Dendritic cell treated with granulocyte-macrophage colony-stimulating factor and Interleukin-4, amounts not matched to agents 40 ng/mL and 50 ng/mL, for 4 days (primary cell): ENCODE data around the gene ANKRD52.

Experiments used
- H3K27ac Mint-ChIP-seq: one replicate; pipeline ENCODE4 v1.8.0; 2022; ENCODE audit warnings: mild to moderate bottlenecking, mixed read lengths
- H3K27me3 Mint-ChIP-seq: one replicate; pipeline ENCODE4 v1.8.0; 2022; ENCODE audit warnings: mild to moderate bottlenecking, mixed read lengths
- H3K36me3 Mint-ChIP-seq: one replicate; pipeline ENCODE4 v1.8.0; 2022; ENCODE audit warnings: low read depth, mixed read lengths
- H3K4me1 Mint-ChIP-seq: one replicate; pipeline ENCODE4 v1.8.0; 2022; ENCODE audit warnings: low read depth, mixed read lengths
- H3K4me3 Mint-ChIP-seq: one replicate; pipeline ENCODE4 v1.8.0; 2022; ENCODE audit warnings: mild to moderate bottlenecking, moderate library complexity, mixed read lengths
- H3K9me3 Mint-ChIP-seq: one replicate; pipeline ENCODE4 v1.8.0; 2022; ENCODE audit warnings: mixed read lengths
- intact Hi-C: fragments of 100-400 bp; cut with micrococcal nuclease; formaldehyde crosslinking; loops from one replicate; pipeline ENCODE4 v1.15.0; 2022

ANKRD52 gene

DNA sequence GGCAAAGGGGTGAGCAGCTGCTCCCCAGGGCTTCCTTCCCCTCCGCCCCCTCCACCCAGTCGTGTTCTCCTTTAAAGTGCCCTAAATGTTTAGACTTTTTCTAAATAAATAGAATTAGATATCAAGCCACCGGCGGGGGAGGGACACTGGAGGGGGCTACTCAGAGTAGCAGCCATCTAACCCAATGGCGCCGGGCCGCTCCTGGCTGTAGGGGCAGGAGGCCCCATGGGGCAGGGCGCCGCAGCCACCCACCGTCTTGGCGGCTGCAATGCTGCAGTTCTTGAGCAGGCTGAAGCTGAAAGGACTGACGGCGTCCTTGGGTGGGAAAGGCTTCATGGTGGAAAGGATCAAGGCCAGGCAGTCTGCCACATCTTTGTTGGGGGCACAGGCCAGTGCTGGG is 15.2 kb downstream of the ANKRD52 start:
- Mint-ChIP-seq H3K4me1 (no peaks in the 10 kb centered on the region), H3K36me3 (peaks cover 100% of the 10 kb centered on the region), H3K4me3 (no peak overlapping the region), H3K9me3 (no peaks in the 10 kb centered on the region), H3K27me3 (no peaks in the 10 kb centered on the region), H3K27ac (no peak overlapping the region)
- intact Hi-C loops: no loop called here

DNA sequence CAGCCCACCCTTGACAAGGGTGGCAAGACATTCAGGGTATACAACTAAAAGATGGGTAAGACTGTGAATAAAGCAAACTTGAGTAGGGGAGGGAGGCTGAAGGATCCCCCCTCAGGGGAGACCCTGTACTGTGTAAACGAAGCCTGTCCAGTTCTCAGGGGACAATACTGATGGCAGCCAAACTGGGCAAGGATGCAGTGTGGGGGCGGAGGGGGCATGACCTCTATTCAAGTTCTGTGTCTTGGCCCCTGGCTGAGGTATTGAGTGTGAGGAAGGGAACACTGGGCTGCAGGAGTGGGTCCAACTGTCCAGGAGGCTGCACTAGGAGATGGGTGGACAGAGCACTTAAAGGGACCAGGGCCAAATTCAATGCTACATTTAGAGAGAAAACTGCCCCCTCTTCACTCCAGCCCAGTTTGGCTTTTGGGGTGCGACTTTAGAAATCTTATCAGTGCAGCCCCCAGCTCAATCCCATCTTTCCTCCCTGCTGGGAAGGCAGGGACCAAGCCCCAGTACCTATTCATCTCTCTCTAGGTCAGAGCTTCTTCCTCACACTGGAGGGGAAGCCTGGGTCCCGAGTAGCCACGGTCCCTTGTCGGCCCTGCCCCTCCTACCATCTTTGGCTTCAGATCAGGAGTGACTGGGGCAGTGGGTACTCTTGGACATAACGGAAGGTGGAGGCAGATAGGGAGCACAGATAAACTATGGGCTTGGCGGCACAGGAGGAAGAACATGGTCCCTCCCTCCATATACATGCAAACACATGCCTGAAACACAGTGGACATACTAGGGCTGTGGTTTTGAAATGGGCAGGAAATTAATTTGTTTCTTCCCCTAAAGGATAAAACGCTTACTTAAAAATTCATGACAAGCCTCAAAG is 16.5 kb downstream of the ANKRD52 start:
- H3K4me3 Mint-ChIP-seq: no peak overlapping the region
- intact Hi-C loops: no loop called here
- no peaks in the 10 kb centered on the region for H3K4me1 Mint-ChIP-seq
- no peaks in the 10 kb centered on the region for H3K9me3 Mint-ChIP-seq
- H3K27ac Mint-ChIP-seq: no peak overlapping the region
- H3K27me3 Mint-ChIP-seq: no peaks in the 10 kb centered on the region
- H3K36me3 Mint-ChIP-seq: peaks cover 100% of the 10 kb centered on the region

DNA sequence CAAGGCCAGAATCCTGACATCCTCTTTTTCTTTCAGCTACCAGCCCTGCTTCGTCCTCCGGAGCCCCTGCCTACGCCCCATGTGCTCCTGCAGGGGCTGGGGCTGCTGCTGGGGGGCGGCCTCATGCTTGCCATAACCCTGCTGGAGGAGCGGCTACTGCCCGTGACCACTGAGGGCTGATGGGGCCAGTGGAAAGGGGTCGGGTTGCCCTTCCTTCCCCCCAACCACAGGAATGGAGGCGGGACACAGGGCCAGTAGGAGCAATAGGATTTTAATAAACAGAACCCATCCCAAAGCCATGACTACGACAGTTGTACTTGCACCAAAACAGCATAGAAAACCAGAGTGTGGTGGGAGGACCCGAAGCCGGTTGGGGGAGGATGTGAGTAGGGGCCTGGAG is 20.6 kb downstream of the ANKRD52 start:
- Mint-ChIP-seq H3K36me3 (peaks cover 68% of the 10 kb centered on the region), H3K9me3 (no peaks in the 10 kb centered on the region), H3K27ac (no peak overlapping the region), H3K4me3 (no peak overlapping the region), H3K4me1 (no peaks in the 10 kb centered on the region), H3K27me3 (peaks cover 3% of the 10 kb centered on the region)
- intact Hi-C loops: no loop called here

DNA sequence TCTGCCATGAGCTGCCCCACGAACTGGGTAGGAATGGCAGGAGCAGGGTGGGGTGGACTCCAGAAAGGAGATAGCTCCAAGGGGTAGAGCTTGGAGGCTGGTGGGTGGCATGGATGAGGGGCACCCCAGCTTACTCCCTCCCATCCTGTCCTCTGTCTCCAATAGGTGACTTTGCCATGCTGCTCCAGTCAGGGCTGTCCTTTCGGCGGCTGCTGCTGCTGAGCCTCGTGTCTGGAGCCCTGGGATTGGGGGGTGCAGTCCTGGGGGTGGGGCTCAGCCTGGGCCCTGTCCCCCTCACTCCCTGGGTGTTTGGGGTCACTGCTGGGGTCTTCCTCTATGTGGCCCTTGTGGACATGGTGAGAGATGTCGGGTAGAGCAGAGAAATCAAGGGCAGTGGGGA is 21.2 kb downstream of the ANKRD52 start:
- Mint-ChIP-seq H3K27ac (no peak overlapping the region), H3K9me3 (no peaks in the 10 kb centered on the region), H3K4me1 (no peaks in the 10 kb centered on the region), H3K4me3 (no peak overlapping the region), H3K36me3 (peaks cover 63% of the 10 kb centered on the region), H3K27me3 (peaks cover 3% of the 10 kb centered on the region)
- intact Hi-C loops: no loop called here

DNA sequence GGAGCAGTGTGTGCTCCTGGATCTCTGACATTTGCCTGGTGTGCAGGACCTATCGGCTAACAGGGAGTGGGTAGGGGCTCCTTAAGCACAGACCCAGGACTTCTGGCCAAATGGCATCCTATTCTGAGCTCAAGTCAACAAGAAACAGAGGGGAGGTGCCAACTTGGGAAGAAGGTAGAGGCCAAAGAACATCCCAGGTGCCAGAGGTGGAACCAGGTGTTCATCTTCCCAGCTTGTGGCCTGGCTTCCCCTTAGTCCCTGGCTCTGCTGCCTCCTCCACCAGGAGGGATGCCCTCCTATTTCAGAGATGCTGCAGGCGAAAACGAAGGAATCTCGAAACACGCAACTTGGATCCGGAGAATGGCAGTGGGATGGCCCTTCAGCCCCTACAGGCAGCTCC is 22.1 kb downstream of the ANKRD52 start:
- H3K4me1 Mint-ChIP-seq: no peaks in the 10 kb centered on the region
- intact Hi-C loops: no loop called here
- peaks cover 54% of the 10 kb centered on the region for H3K36me3 Mint-ChIP-seq
- H3K9me3 Mint-ChIP-seq: no peaks in the 10 kb centered on the region
- H3K27me3 Mint-ChIP-seq: peaks cover 3% of the 10 kb centered on the region
- H3K4me3 Mint-ChIP-seq: no peak overlapping the region
- H3K27ac Mint-ChIP-seq: no peak overlapping the region

DNA sequence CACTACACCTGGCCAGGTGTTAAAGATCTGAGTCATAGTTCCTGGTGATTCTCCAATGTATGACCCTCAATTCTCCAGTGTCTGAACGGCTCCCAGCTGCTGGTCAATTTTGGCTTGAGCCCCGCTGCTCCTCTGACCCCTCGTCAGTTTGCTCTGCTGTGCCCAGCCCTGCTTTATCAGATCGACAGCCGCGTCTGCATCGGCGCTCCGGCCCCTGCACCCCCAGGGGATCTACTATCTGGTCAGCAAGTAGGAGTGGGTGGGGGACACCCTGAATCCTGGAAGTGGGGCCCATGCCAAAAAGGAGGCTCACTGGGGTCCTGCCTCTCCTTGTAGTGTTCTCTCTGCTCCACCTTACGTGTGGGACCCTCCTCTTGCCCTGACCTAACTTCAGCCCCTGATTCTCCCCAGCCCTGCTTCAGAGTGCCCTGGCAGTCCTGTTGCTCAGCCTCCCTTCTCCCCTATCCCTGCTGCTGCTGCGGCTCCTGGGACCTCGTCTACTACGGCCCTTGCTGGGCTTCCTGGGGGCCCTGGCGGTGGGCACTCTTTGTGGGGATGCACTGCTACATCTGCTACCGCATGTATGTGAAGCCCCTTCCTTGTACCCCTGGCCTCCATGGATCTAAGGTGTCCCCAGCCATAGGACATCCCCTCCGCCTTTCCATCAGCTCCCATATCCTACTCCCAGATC is 23.3 kb downstream of the ANKRD52 start:
- Mint-ChIP-seq H3K4me1 (peaks cover 6% of the 10 kb centered on the region), H3K27ac (no peak overlapping the region), H3K4me3 (no peak overlapping the region), H3K9me3 (no peaks in the 10 kb centered on the region), H3K36me3 (peaks cover 42% of the 10 kb centered on the region), H3K27me3 (peaks cover 3% of the 10 kb centered on the region)
- intact Hi-C loops: no loop called here

DNA sequence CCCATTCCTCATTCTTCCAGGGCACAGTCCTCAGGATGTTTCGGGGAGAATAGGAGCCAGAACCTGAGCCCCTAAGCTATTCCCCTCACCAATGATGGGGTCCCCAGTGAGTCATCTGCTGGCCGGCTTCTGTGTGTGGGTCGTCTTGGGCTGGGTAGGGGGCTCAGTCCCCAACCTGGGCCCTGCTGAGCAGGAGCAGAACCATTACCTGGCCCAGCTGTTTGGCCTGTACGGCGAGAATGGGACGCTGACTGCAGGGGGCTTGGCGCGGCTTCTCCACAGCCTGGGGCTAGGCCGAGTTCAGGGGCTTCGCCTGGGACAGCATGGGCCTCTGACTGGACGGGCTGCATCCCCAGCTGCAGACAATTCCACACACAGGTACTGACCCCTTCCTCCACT is 27.0 kb downstream of the ANKRD52 start:
- H3K27ac Mint-ChIP-seq: no peak overlapping the region
- H3K9me3 Mint-ChIP-seq: no peaks in the 10 kb centered on the region
- peaks cover 8% of the 10 kb centered on the region for H3K4me1 Mint-ChIP-seq
- intact Hi-C loops: no loop called here
- H3K36me3 Mint-ChIP-seq: peaks cover 17% of the 10 kb centered on the region
- H3K27me3 Mint-ChIP-seq: peaks cover 3% of the 10 kb centered on the region
- no peak overlapping the region for H3K4me3 Mint-ChIP-seq

DNA sequence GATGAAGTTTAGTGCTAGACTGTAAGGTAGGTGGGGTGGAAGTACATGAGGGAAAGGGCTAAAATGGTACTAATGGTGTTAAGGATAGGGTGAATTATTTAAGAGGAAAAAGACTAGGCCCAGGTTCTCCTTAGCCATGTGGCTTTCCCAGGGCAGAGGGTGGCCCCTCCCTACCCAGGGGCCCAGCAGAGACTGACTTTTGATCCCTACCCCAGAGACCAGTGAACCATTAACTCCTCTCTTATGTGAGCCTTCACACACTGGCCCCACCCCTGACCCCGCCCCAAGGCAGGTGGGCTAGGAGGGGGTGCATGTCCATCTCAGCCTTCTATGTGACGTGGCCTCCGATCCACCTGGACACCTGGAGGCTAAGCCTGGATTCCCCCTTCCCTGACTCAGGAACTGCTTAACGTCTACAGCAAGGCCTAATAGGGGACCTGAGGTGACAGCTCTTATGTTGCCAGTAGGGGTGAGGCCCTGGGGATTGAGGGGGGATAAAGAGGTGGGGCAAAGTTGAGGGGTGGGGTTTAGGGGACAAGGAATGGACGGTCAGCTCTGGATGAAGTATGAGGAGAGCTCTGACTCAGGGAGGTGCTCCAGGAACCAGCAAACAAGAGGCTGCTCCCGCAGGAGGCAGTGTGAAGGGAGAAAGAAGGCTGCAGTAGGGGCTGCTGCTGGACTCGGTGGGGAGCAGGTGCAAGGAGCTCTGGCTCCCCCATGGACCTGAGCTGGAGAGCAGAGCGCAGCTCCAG is 27.6 kb downstream of the ANKRD52 start:
- Mint-ChIP-seq H3K36me3 (peaks cover 14% of the 10 kb centered on the region), H3K4me3 (no peak overlapping the region), H3K9me3 (no peaks in the 10 kb centered on the region), H3K27ac (peak overlapping the region; percentile 63), H3K27me3 (peaks cover 3% of the 10 kb centered on the region), H3K4me1 (peaks cover 9% of the 10 kb centered on the region)
- intact Hi-C loops: no loop called here

DNA sequence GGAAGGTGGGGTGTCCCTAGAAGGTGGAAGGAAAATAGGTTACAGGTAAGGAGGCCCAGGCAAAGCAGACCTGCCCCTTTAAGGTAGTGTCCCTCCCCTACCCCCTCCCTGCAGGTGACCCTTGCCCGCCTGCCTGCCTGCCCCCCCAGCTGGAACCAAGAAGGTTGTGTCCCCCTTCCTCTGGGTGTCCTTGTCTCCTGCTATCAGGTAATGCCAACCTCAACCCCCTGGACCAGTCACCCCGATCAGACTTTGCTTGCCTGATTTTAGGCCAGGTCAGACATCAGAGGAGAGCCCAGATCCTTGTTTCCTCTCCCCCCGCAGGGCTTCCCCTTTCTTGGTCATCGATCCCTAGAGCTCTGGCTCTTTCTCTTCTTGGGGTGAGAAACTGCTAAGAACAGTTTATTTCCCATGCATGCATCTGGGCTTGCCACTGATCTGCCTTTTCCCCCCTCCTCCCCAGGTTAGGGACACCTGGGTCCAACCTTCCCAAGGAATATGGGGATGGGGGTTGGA is 28.2 kb downstream of the ANKRD52 start, which contains the start of gene SLC39A5:
SLC39A5 (plus strand) TSS at position 136 of the 516 bp plus-strand sequence. CDS start 1,224 bp downstream, outside the sequence.
- Mint-ChIP-seq H3K4me3 (no peak within 1 kb of the TSS), H3K27me3 (peaks cover under 1% of the 10 kb centered on the region), H3K4me1 (peaks cover 15% of the 10 kb centered on the region), H3K9me3 (no peaks in the 10 kb centered on the region), H3K27ac (peak within 1 kb of the TSS; percentile 63), H3K36me3 (peaks cover 14% of the 10 kb centered on the region)
- intact Hi-C loops: no loop called here

DNA sequence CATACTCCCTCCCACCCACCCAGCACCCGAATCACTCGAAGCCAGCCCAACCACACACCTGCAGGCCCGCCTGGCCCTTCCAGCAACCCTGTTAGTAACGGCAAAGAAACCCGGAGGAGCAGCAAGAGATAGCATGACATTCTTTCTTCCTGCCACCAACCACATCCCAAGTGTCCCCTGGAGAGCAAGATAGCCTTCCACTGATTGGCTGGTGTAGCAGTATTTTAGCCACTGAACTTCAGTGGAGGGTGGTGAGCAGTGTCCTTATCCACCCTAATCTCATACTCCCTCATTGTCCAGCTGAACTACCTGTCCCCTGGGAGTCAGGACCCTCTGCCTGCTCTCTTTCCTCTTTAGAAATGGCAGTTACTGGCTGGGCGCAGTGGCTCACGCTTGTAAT is 29.1 kb downstream of the ANKRD52 start:
- H3K27me3 Mint-ChIP-seq: no peaks in the 10 kb centered on the region
- no peaks in the 10 kb centered on the region for H3K9me3 Mint-ChIP-seq
- intact Hi-C loops: no loop called here
- no peak overlapping the region for H3K4me3 Mint-ChIP-seq
- H3K36me3 Mint-ChIP-seq: peaks cover 14% of the 10 kb centered on the region
- no peak overlapping the region for H3K27ac Mint-ChIP-seq
- peaks cover 23% of the 10 kb centered on the region for H3K4me1 Mint-ChIP-seq

DNA sequence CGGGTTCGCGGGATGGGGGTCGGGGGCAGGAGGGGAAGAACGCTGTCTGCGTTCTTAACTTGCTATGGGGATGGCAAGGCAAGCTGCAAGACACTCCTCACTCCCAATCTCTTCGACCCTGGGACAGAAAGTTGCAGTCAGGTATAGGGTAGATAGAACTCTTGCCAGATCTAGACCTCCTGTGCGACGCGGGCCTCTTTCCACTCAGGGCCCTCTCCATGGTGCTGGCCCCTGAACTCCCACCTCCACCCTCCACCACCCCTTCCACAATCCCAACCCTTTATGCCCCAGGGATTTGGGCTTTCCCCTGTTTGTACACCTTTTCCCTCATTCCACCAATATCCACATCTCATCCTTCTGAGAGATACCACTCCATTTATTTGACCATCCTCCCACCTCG is 33.2 kb downstream of the ANKRD52 start:
- Mint-ChIP-seq H3K9me3 (no peaks in the 10 kb centered on the region), H3K4me1 (peaks cover 54% of the 10 kb centered on the region), H3K4me3 (peak overlapping the region; percentile 81), H3K27me3 (no peaks in the 10 kb centered on the region), H3K36me3 (peaks cover 28% of the 10 kb centered on the region), H3K27ac (peak overlapping the region; percentile 100)
- intact Hi-C loops: loop anchor here (1.0 to 5.0 kb wide), 3 partner anchors 32 to 106 kb away; partner anchors contain the start of gene ANKRD52

DNA sequence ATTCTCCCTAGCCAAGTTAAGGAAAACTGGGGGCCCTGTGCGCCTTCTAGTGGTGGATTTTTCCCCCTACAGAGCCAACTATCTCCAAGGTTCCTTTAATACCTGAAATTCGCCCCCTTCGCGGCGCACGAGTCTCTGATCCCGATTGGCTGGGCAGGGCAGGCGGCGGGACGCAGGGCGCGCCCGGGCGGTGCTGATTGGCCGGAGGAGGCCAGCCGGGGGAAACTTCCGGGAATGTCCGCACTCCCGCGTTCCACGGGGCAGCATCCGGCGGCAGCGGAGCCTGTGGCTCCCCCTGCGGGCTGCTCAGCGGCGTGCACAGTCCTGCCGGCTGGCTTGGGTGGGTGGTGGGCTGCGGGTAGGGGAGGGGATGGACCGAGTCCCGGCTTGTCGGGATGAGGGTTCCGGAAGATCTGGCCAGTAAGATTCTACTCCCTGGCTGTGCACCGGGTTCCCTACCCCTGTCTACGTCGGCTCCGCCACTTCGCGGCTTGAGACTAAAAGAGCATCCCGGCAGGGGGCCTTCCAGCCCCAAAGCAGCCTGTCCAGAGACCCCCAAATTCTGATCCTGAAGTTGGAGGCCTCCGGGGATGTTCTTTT is 34.0 kb downstream of the ANKRD52 start, which contains the start of gene NABP2:
NABP2 (plus strand) TSS at position 241 of the 600 bp plus-strand sequence. CDS start 515 bp downstream, outside the sequence.
- Mint-ChIP-seq H3K4me1 (peaks cover 52% of the 10 kb centered on the region), H3K4me3 (peak within 1 kb of the TSS; percentile 81), H3K27me3 (no peaks in the 10 kb centered on the region), H3K9me3 (no peaks in the 10 kb centered on the region), H3K27ac (peak within 1 kb of the TSS; percentile 100), H3K36me3 (peaks cover 28% of the 10 kb centered on the region)
- intact Hi-C loops: loop anchor here (1.0 to 5.0 kb wide), 3 partner anchors 31 to 105 kb away; partner anchors contain the start of gene ANKRD52

DNA sequence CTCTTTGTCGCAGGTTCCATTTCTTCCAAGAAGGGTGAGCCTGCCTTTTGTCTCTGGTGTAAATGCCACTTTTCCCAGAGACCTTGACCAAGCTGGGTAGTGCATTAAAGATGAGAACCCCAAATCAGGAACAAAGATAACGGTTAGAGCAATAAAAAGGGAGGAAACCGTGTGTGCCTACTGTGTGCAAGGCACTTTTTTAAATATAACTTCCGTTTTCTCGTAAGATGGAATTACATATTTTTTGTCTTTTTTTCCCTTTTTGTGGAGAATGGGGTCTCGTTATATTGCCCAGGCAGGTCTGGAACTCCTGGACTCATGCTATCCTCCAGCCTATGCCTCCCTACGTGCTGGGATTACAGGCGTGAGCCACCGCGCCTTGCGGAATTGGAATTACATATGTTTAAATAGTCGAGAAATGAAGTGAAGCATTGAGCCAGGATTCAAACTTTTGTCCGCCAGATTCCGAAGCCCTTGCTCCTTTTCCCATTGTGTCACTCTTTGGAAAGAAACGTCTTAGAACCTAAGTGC is 34.5 kb downstream of the ANKRD52 start:
- Mint-ChIP-seq H3K27ac (peak overlapping the region; percentile 100), H3K36me3 (peaks cover 28% of the 10 kb centered on the region), H3K4me1 (peaks cover 52% of the 10 kb centered on the region), H3K9me3 (no peaks in the 10 kb centered on the region), H3K4me3 (peak overlapping the region; percentile 81), H3K27me3 (no peaks in the 10 kb centered on the region)
- intact Hi-C loops: loop anchor here (1.0 to 5.0 kb wide), 4 partner anchors 17 to 104 kb away; partner anchors contain the start of gene ANKRD52
